HL-60 (cell line): ENCODE measurements around the gene TRIM54.

Source experiments
- DNase-seq, 2 experiments: peaks; one replicate each; pipeline ENCODE4 v3.0.0-alpha.2; 2010 to 2020; ENCODE audit warnings: low read depth in 1 of 2, low spot score in 1 of 2
- H3K27ac ChIP-seq: fragments of 250-450 bp; sonication (Bioruptor Pico); replicated peaks from 2 replicates; pipeline ENCODE4 v1.5.1; 2020; ENCODE audit warnings: mild to moderate bottlenecking, moderate library complexity
- H3K27me3 ChIP-seq: fragments of 250-450 bp; sonication (Bioruptor Pico); 2 replicates; pipeline ENCODE4 v1.5.1; 2021; ENCODE audit warnings: mild to moderate bottlenecking, moderate library complexity; ENCODE audit not compliant: insufficient read depth, poor library complexity, severe bottlenecking
- H3K4me3 ChIP-seq: replicated peaks from 2 replicates; pipeline ENCODE4 v1.5.1; 2011; ENCODE audit warnings: mild to moderate bottlenecking, control low read depth, low read length; ENCODE audit not compliant: insufficient read depth
- CTCF ChIP-seq: IDR thresholded peaks from one replicate; pipeline ENCODE4 v1.5.1; 2011; ENCODE audit warnings: low read length, control low read depth, inconsistent platforms; ENCODE audit not compliant: insufficient read depth
- GABPA ChIP-seq: IDR thresholded peaks from 2 replicates; pipeline ENCODE4 v1.6.1; 2012; ENCODE audit warnings: low read depth
- POLR2AphosphoS5 ChIP-seq: IDR thresholded peaks from 2 replicates; pipeline ENCODE4 v1.6.1; 2012; ENCODE audit warnings: low read depth
- REST ChIP-seq: IDR thresholded peaks from 2 replicates; pipeline ENCODE4 v1.6.1; 2012; ENCODE audit warnings: low read depth; ENCODE audit not compliant: insufficient replicate concordance
- SPI1 ChIP-seq: IDR thresholded peaks from 2 replicates; pipeline ENCODE4 v1.6.1; 2012; ENCODE audit warnings: low read depth, mild to moderate bottlenecking, borderline replicate concordance

Gene TRIM54

GRCh38 chr2:27250652-27251379 lies 31.4 kb upstream of the TRIM54 start:
- Histone ChIP-seq H3K4me3 (no peak overlapping the region), H3K27ac (no peak overlapping the region), H3K27me3 (peaks cover 9% of the 10 kb centered on the region)
- DNase-seq, result no peak
- no peak for TF ChIP-seq GABPA
- TF ChIP-seq CTCF, result no peak
- no peak for TF ChIP-seq REST
- TF ChIP-seq SPI1, result no peak
- TF ChIP-seq POLR2AphosphoS5, result no peak

- peaks cover 13% of the 10 kb centered on the region for H3K27me3 ChIP-seq
- no peak for TF ChIP-seq CTCF
- TF ChIP-seq SPI1, result no peak
- no peak for TF ChIP-seq REST
- no peak for TF ChIP-seq POLR2AphosphoS5
- TF ChIP-seq GABPA, result no peak
- no peak overlapping the region for H3K4me3 ChIP-seq
- DNase-seq, result no peak
- no peak overlapping the region for H3K27ac ChIP-seq
These were observed 30.5 kb upstream of the TRIM54 start for GRCh38 chr2:27251766-27252165.

- Histone ChIP-seq H3K27ac (no peak overlapping the region), H3K4me3 (no peak overlapping the region), H3K27me3 (peaks cover 16% of the 10 kb centered on the region)
- no peak for DNase-seq
- no peak for TF ChIP-seq GABPA
- no peak for TF ChIP-seq REST
- TF ChIP-seq CTCF, result no peak
- no peak for TF ChIP-seq SPI1
- TF ChIP-seq POLR2AphosphoS5, result no peak
These were observed 27.0 kb upstream of the TRIM54 start for GRCh38 chr2:27255187-27255586.
